Measurements from ENCODE around the gene PDSS1. TPM values are rescaled to one million over a fixed set of nuclear protein-coding genes. Genes with fewer than 3 reads are reported as not detected.
A peak's percentile ranks its signal among the peaks of the same experiment; 100 is the strongest.

Gene PDSS1
- polyA plus RNA-seq, 3 donors: 12.1 to 13.1 (median 12.6) TPM

DNA sequence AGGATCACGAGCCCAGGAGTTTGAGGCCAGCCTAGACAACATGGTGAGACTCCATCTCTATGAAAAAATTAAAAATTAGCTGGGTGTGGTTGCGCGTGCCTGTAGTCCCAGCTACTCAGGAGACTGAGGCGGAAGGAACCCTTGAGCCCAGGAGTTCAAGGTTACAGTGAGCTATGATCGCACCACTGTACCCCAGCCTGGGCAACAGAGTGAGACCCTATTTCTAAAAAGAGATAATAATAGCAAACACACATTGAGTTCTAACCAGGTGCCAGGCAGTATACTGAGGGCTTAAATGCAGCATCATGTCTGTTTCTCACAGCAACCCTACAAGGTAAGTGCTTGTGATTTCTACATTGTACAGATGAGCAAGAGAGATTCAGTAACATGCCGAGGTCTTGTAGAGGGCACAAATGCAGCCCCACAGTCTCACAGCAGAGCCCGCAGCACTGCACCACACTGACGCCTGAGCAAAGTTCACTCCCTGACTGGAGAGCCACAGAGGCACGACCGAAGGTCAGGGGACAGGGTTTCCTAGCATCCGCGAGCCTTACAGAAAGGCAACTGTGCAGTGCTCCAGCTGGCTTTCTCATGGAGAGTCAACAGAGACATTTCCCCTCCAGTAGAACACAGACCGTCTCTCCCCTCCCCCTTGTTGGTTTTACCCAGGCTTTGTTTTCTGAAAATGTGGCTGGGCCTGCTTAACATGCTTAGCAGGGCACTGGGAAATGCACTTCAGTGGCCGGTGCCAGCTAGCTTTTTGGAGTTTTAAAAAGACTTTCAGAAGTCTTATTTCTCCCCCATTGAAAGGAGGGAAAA lies 36.5 kb downstream of the PDSS1 start:
- no peaks in the 10 kb centered on the region for H3K9me3 ChIP-seq (replicated peaks in 1 of 2; ENCODE audit: control insufficient read depth in 1 of 2, insufficient read depth in 1 of 2, low read length in 2 of 2)
- H3K27ac ChIP-seq (ENCODE audit: low read depth in 1 of 2, low read length in 2 of 2): no peak overlapping the region
- peaks cover 5% of the 10 kb centered on the region for H3K4me1 Mint-ChIP-seq
- H4K20me1 ChIP-seq (ENCODE audit: insufficient read depth, low read length): no peaks in the 10 kb centered on the region
- H3K4me2 ChIP-seq (replicated peaks; ENCODE audit: extremely low read depth, low read length, poor library complexity, severe bottlenecking): no peak overlapping the region
- H3K9me3 Mint-ChIP-seq: no peaks in the 10 kb centered on the region
- DNase-seq: no peak
- WGBS (ENCODE audit: insufficient coverage): 96% methylated on average over 12 of the region's 14 CpGs
- H3K4me1 ChIP-seq (ENCODE audit: control insufficient read depth in 1 of 2, insufficient read depth in 2 of 2, low read length in 2 of 2): peaks cover 4 to 7% of the 10 kb centered on the region in 2 donors
- no peak overlapping the region for H3K4me3 Mint-ChIP-seq
- intact Hi-C loops (cut with micrococcal nuclease): no loop called here
- no peak overlapping the region for H2AFZ ChIP-seq (ENCODE audit: insufficient read depth, low read depth, low read length, poor library complexity, severe bottlenecking)
- peaks cover 73 to 92% of the 10 kb centered on the region in 2 donors for H3K36me3 ChIP-seq (replicated peaks in 1 of 2; ENCODE audit: control insufficient read depth in 1 of 2, insufficient read depth in 2 of 2, low read length in 2 of 2)
- no peaks in the 10 kb centered on the region for H3K27me3 ChIP-seq (ENCODE audit: control insufficient read depth in 2 of 2, insufficient read depth in 2 of 2, low read length in 2 of 2)
- TF ChIP-seq, protein P1, sequence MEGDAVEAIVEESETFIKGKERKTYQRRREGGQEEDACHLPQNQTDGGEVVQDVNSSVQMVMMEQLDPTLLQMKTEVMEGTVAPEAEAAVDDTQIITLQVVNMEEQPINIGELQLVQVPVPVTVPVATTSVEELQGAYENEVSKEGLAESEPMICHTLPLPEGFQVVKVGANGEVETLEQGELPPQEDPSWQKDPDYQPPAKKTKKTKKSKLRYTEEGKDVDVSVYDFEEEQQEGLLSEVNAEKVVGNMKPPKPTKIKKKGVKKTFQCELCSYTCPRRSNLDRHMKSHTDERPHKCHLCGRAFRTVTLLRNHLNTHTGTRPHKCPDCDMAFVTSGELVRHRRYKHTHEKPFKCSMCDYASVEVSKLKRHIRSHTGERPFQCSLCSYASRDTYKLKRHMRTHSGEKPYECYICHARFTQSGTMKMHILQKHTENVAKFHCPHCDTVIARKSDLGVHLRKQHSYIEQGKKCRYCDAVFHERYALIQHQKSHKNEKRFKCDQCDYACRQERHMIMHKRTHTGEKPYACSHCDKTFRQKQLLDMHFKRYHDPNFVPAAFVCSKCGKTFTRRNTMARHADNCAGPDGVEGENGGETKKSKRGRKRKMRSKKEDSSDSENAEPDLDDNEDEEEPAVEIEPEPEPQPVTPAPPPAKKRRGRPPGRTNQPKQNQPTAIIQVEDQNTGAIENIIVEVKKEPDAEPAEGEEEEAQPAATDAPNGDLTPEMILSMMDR (IDR thresholded peaks at IDR 0.05): no peak
- H3K27me3 Mint-ChIP-seq (ENCODE audit: low read depth in 3 of 3): no peaks in the 10 kb centered on the region
- no peak overlapping the region for H3K4me3 ChIP-seq (replicated peaks in 1 of 3; ENCODE audit: low read depth in 2 of 3, low read length in 3 of 3)
- H3K36me3 Mint-ChIP-seq: peaks cover 68 to 94% of the 10 kb centered on the region in 2 donors
- peaks cover 4% of the 10 kb centered on the region for H3K79me2 ChIP-seq (ENCODE audit: insufficient read depth, low read length)
- H3K27ac Mint-ChIP-seq: peak overlapping the region in 4 of 7 donors; percentile 48 to 85 (median 58)
- no peak overlapping the region for H3K9ac ChIP-seq (ENCODE audit: insufficient read depth, low read length, poor library complexity, severe bottlenecking)

DNA sequence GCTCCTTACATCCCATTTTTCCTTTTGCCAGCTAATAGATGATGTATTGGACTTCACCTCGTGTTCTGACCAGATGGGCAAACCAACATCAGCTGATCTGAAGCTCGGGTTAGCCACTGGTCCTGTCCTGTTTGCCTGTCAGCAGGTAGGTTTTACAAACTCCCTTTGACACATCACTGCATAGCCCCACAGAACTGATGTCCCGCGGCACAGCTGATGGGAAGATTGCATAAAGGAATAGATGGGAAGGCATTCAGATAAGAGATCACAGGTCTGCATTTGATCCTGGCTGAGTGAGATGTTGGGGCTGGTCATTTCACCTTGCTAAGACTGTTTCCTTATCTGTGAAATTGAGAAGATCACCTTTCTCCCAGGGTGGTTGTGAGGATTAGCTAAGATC lies 37.9 kb downstream of the PDSS1 start:
- no peaks in the 10 kb centered on the region for H3K9me3 ChIP-seq (replicated peaks in 1 of 2; ENCODE audit: control insufficient read depth in 1 of 2, insufficient read depth in 1 of 2, low read length in 2 of 2)
- H3K27ac Mint-ChIP-seq: peak overlapping the region; percentile 1 to 90 (median 60)
- H3K36me3 Mint-ChIP-seq: peaks cover 69 to 92% of the 10 kb centered on the region in 2 donors
- no peaks in the 10 kb centered on the region for H4K20me1 ChIP-seq (ENCODE audit: insufficient read depth, low read length)
- no peak for DNase-seq
- WGBS (ENCODE audit: insufficient coverage): no CpG with 5 or more reads among the region's 4 CpGs
- H3K4me1 ChIP-seq (ENCODE audit: control insufficient read depth in 1 of 2, insufficient read depth in 2 of 2, low read length in 2 of 2): peaks cover 4 to 7% of the 10 kb centered on the region in 2 donors
- peaks cover 5% of the 10 kb centered on the region for H3K4me1 Mint-ChIP-seq
- H3K4me3 Mint-ChIP-seq: no peak overlapping the region
- H3K27me3 Mint-ChIP-seq (ENCODE audit: low read depth in 3 of 3): no peaks in the 10 kb centered on the region
- H3K4me3 ChIP-seq (replicated peaks in 1 of 3; ENCODE audit: low read depth in 2 of 3, low read length in 3 of 3): no peak overlapping the region
- H2AFZ ChIP-seq (ENCODE audit: insufficient read depth, low read depth, low read length, poor library complexity, severe bottlenecking): no peak overlapping the region
- H3K9ac ChIP-seq (ENCODE audit: insufficient read depth, low read length, poor library complexity, severe bottlenecking): no peak overlapping the region
- peaks cover 73 to 94% of the 10 kb centered on the region in 2 donors for H3K36me3 ChIP-seq (replicated peaks in 1 of 2; ENCODE audit: control insufficient read depth in 1 of 2, insufficient read depth in 2 of 2, low read length in 2 of 2)
- no peaks in the 10 kb centered on the region for H3K9me3 Mint-ChIP-seq
- TF ChIP-seq, protein P1 (IDR thresholded peaks at IDR 0.05): no peak
- intact Hi-C loops (cut with micrococcal nuclease): no loop called here
- H3K4me2 ChIP-seq (replicated peaks; ENCODE audit: extremely low read depth, low read length, poor library complexity, severe bottlenecking): no peak overlapping the region
- H3K27ac ChIP-seq (ENCODE audit: low read depth in 1 of 2, low read length in 2 of 2): peak overlapping the region in 1 of 2 donors; percentile 81
- H3K79me2 ChIP-seq (ENCODE audit: insufficient read depth, low read length): no peaks in the 10 kb centered on the region
- no peaks in the 10 kb centered on the region for H3K27me3 ChIP-seq (ENCODE audit: control insufficient read depth in 2 of 2, insufficient read depth in 2 of 2, low read length in 2 of 2)

All from CD14-positive monocyte (primary cell).